WTC11 (cell line): Measurements from ENCODE around the gene COL13A1. TPM values are rescaled to one million over a fixed set of nuclear protein-coding genes. Genes with fewer than 3 reads are reported as not detected.

ENCODE experiments used
- ATAC-seq: fragments of 200-7000 bp; cut with Tn5 transposase; 2 replicates; pipeline ENCODE4 v1.10.0; 2021; ENCODE audit warnings: mild to moderate bottlenecking, moderate library complexity
- CTCF ChIA-PET: fragments of 300-600 bp; sonication (Branson Sonifier 250); formaldehyde crosslinking; loops from one replicate; lab custom pipeline; 2021; ENCODE audit warnings: antibody characterized with exemption; lab: Charles Lee
- POLR2A ChIA-PET: fragments of 350-600 bp; sonication (Branson Sonifier 250); formaldehyde crosslinking; loops from one replicate; lab custom pipeline; 2021; ENCODE audit warnings: antibody characterized with exemption; lab: Charles Lee
- DNase-seq: peaks from one replicate; pipeline ENCODE4 v3.0.0; 2021; ENCODE audit warnings: low spot score
- H3K27ac Mint-ChIP-seq: 2 replicates; pipeline ENCODE4 v1.8.0; 2021; ENCODE audit warnings: mixed read lengths
- H3K27me3 Mint-ChIP-seq: 2 replicates; pipeline ENCODE4 v1.8.0; 2021; ENCODE audit warnings: low read depth, mild to moderate bottlenecking, moderate library complexity, mixed read lengths
- H3K36me3 Mint-ChIP-seq: 2 replicates; pipeline ENCODE4 v1.8.0; 2021; ENCODE audit warnings: mixed read lengths
- H3K4me1 Mint-ChIP-seq: 2 replicates; pipeline ENCODE4 v1.8.0; 2022; ENCODE audit warnings: mixed read lengths
- H3K4me3 Mint-ChIP-seq: 2 replicates; pipeline ENCODE4 v1.8.0; 2021; ENCODE audit warnings: mild to moderate bottlenecking, moderate library complexity, mixed read lengths
- H3K9me3 Mint-ChIP-seq: 2 replicates; pipeline ENCODE4 v1.8.0; 2021; ENCODE audit warnings: mixed read lengths
- ATF1 ChIP-seq: sonication (generic); formaldehyde crosslinking; IDR thresholded peaks from 2 replicates; pipeline ENCODE4 v1.8.1; 2023; ENCODE audit warnings: mild to moderate bottlenecking, moderate library complexity, missing genetic modification reagents
- CBFB ChIP-seq: sonication (generic); formaldehyde crosslinking; IDR thresholded peaks from 2 replicates; pipeline ENCODE4 v1.8.1; 2022; ENCODE audit warnings: mild to moderate bottlenecking, low read depth, missing genetic modification reagents
- CREM ChIP-seq: sonication (generic); formaldehyde crosslinking; IDR thresholded peaks from 2 replicates; pipeline ENCODE4 v1.8.1; 2022; ENCODE audit warnings: mild to moderate bottlenecking, missing genetic modification reagents, moderate library complexity
- CTCF ChIP-seq: fragments of 200-600 bp; IDR thresholded peaks from 2 replicates; pipeline ENCODE4 v1.8.0; 2022; ENCODE audit warnings: antibody characterized with exemption
- E2F5 ChIP-seq: sonication (generic); formaldehyde crosslinking; IDR thresholded peaks from 2 replicates; pipeline ENCODE4 v1.8.1; 2022; ENCODE audit warnings: mild to moderate bottlenecking, moderate library complexity, missing genetic modification reagents
- ETV6 ChIP-seq: sonication (generic); formaldehyde crosslinking; IDR thresholded peaks from 2 replicates; pipeline ENCODE4 v1.8.1; 2022; ENCODE audit warnings: mild to moderate bottlenecking, missing genetic modification reagents
- FOXP1 ChIP-seq: sonication (generic); formaldehyde crosslinking; IDR thresholded peaks from 2 replicates; pipeline ENCODE4 v1.8.0; 2022; ENCODE audit warnings: missing genetic modification reagents, mild to moderate bottlenecking, moderate library complexity, borderline replicate concordance
- GRHL2 ChIP-seq: fragments of 250-450 bp; sonication (Bioruptor Pico); IDR thresholded peaks from 2 replicates; pipeline ENCODE4 v1.8.0; 2022; ENCODE audit warnings: mild to moderate bottlenecking, moderate library complexity; ENCODE audit not compliant: insufficient replicate concordance, severe bottlenecking
- HMGA2 ChIP-seq: fragments of 250-450 bp; sonication (Bioruptor Pico); IDR thresholded peaks from 2 replicates; pipeline ENCODE4 v1.4.0; 2021; ENCODE audit warnings: mild to moderate bottlenecking, moderate library complexity
- IRF2 ChIP-seq: sonication (generic); formaldehyde crosslinking; IDR thresholded peaks from 2 replicates; pipeline ENCODE4 v1.8.0; 2022; ENCODE audit warnings: low read depth, missing genetic modification reagents, borderline replicate concordance
- NFATC4 ChIP-seq: fragments of 250-450 bp; sonication (Bioruptor Pico); IDR thresholded peaks from 2 replicates; pipeline ENCODE4 v1.9.0; 2021; ENCODE audit warnings: mild to moderate bottlenecking
- PRDM15 ChIP-seq: sonication (generic); formaldehyde crosslinking; IDR thresholded peaks from 2 replicates; pipeline ENCODE4 v1.8.0; 2022; ENCODE audit warnings: missing genetic modification reagents
- SMAD4 ChIP-seq: sonication (generic); formaldehyde crosslinking; IDR thresholded peaks from 2 replicates; pipeline ENCODE4 v1.8.0; 2022; ENCODE audit warnings: mild to moderate bottlenecking, missing genetic modification reagents
- TCF7 ChIP-seq: sonication (generic); formaldehyde crosslinking; IDR thresholded peaks from 2 replicates; pipeline ENCODE4 v1.8.0; 2022; ENCODE audit warnings: mild to moderate bottlenecking, low read depth, missing genetic modification reagents, moderate library complexity
- TEAD1 ChIP-seq: sonication (generic); formaldehyde crosslinking; IDR thresholded peaks from 2 replicates; pipeline ENCODE4 v1.8.0; 2022; ENCODE audit warnings: mild to moderate bottlenecking, missing genetic modification reagents
- ZNF232 ChIP-seq: sonication (generic); formaldehyde crosslinking; IDR thresholded peaks from 2 replicates; pipeline ENCODE4 v1.8.0; 2022; ENCODE audit warnings: mild to moderate bottlenecking, missing genetic modification reagents
- total RNA-seq: library from RNA; stranded (reverse); gene quantifications from 3 replicates; pipeline ENCODE4 v1.2.3, GENCODE V29; 2021
- TF ChIP-seq, protein P1 (sequence below): sonication (generic); formaldehyde crosslinking; IDR thresholded peaks from 2 replicates; pipeline ENCODE4 v1.8.1; 2022; ENCODE audit warnings: low read depth, mild to moderate bottlenecking, moderate library complexity, missing genetic modification reagents, borderline replicate concordance
- TF ChIP-seq, protein P2 (sequence below): sonication (generic); formaldehyde crosslinking; IDR thresholded peaks from 2 replicates; pipeline ENCODE4 v1.8.1; 2023; ENCODE audit warnings: mild to moderate bottlenecking, missing genetic modification reagents, moderate library complexity
- TF ChIP-seq, protein P3 (sequence below): sonication (generic); formaldehyde crosslinking; conservative IDR thresholded peaks from 2 replicates; pipeline ENCODE4 v1.8.1; 2023; ENCODE audit warnings: mild to moderate bottlenecking, low read depth, missing genetic modification reagents, moderate library complexity

The COL13A1 gene
- total RNA-seq, 1 experiment from 2014 or later: 7.1 TPM

DNA sequence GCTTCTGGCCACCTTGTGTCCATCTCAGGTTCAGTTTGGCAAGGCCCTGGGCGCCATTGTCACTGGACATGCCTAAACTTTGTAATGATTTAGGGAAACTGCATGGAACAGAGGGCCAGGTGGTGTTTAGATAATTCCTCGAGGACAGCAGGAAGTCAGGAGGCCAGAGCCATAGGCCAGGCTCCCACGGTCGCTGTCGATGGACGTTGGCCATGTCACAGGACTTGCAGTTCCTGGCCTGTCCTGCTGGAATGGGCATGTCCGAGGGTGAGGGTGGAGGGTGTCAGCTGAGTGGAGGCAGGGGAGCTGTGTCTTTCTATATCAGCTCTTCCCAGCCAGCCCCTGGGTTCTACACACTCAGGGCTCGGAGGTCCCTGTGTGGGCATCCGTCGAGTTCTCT lies 143.1 kb downstream of the COL13A1 start:
- Mint-ChIP-seq H3K36me3 (no peaks in the 10 kb centered on the region), H3K4me3 (no peak overlapping the region), H3K27me3 (no peaks in the 10 kb centered on the region; the same call in 1 of the 2 replicates), H3K27ac (no peak overlapping the region), H3K4me1 (no peaks in the 10 kb centered on the region), H3K9me3 (no peaks in the 10 kb centered on the region)
- CTCF ChIA-PET: interaction anchor here (1.0 to 2.9 kb wide), 5 partner anchors 10 to 158 kb away, joined by 3 to 19 read pairs (median 4); no protein-coding TSS in a partner anchor
- TF ChIP-seq ZNF232 (CRISPR knock-in tag) (no peak), CBFB (CRISPR knock-in tag) (no peak), TEAD1 (CRISPR knock-in tag) (no peak), NFATC4 (no peak), PRDM15 (CRISPR knock-in tag) (no peak), SMAD4 (no peak), CTCF (no peak), FOXP1 (CRISPR knock-in tag) (no peak), ATF1 (CRISPR knock-in tag) (no peak), GRHL2 (CRISPR knock-in tag) (no peak), IRF2 (CRISPR knock-in tag) (no peak)
- TF ChIP-seq, protein P1, sequence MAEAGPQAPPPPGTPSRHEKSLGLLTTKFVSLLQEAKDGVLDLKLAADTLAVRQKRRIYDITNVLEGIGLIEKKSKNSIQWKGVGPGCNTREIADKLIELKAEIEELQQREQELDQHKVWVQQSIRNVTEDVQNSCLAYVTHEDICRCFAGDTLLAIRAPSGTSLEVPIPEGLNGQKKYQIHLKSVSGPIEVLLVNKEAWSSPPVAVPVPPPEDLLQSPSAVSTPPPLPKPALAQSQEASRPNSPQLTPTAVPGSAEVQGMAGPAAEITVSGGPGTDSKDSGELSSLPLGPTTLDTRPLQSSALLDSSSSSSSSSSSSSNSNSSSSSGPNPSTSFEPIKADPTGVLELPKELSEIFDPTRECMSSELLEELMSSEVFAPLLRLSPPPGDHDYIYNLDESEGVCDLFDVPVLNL (CRISPR knock-in tag): no peak
- TF ChIP-seq, protein P2, sequence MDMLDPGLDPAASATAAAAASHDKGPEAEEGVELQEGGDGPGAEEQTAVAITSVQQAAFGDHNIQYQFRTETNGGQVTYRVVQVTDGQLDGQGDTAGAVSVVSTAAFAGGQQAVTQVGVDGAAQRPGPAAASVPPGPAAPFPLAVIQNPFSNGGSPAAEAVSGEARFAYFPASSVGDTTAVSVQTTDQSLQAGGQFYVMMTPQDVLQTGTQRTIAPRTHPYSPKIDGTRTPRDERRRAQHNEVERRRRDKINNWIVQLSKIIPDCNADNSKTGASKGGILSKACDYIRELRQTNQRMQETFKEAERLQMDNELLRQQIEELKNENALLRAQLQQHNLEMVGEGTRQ (CRISPR knock-in tag): no peak
- TF ChIP-seq, protein P3, sequence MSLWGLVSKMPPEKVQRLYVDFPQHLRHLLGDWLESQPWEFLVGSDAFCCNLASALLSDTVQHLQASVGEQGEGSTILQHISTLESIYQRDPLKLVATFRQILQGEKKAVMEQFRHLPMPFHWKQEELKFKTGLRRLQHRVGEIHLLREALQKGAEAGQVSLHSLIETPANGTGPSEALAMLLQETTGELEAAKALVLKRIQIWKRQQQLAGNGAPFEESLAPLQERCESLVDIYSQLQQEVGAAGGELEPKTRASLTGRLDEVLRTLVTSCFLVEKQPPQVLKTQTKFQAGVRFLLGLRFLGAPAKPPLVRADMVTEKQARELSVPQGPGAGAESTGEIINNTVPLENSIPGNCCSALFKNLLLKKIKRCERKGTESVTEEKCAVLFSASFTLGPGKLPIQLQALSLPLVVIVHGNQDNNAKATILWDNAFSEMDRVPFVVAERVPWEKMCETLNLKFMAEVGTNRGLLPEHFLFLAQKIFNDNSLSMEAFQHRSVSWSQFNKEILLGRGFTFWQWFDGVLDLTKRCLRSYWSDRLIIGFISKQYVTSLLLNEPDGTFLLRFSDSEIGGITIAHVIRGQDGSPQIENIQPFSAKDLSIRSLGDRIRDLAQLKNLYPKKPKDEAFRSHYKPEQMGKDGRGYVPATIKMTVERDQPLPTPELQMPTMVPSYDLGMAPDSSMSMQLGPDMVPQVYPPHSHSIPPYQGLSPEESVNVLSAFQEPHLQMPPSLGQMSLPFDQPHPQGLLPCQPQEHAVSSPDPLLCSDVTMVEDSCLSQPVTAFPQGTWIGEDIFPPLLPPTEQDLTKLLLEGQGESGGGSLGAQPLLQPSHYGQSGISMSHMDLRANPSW: no peak
- no peak for ATAC-seq
- DNase-seq: no peak
- POLR2A ChIA-PET: no interaction called here

GRCh38 chr10:69948261-69948660 lies 146.6 kb downstream of the COL13A1 start:
- ATAC-seq: no peak; the same call in 1 of the 2 replicates
- POLR2A ChIA-PET: no interaction called here

More at GRCh38 chr10:69948261-69948660, 146.6 kb downstream of the COL13A1 start:
- peaks cover 21% of the 10 kb centered on the region for H3K4me1 Mint-ChIP-seq
- H3K4me3 Mint-ChIP-seq: no peak overlapping the region
- no peak for TF ChIP-seq HMGA2
- no peak for TF ChIP-seq E2F5 (CRISPR knock-in tag)
- no peak for TF ChIP-seq ETV6 (CRISPR knock-in tag)
- TF ChIP-seq TCF7 (CRISPR knock-in tag): no peak
- no peak for TF ChIP-seq CREM
- no peaks in the 10 kb centered on the region for H3K27me3 Mint-ChIP-seq
- CTCF ChIA-PET: interaction anchor here (2.0 to 2.1 kb wide), 2 partner anchors 10 to 14 kb away, joined by 6 to 16 read pairs; no protein-coding TSS in a partner anchor
- no peak overlapping the region for H3K27ac Mint-ChIP-seq
- H3K36me3 Mint-ChIP-seq: no peaks in the 10 kb centered on the region
- no peak for DNase-seq
- no peaks in the 10 kb centered on the region for H3K9me3 Mint-ChIP-seq
